Calu3 (cell line): ENCODE data around the gene ZMYND15. TPM values are rescaled to one million over a fixed set of nuclear protein-coding genes. Genes with fewer than 3 reads are reported as not detected.
A peak's percentile ranks its signal among the peaks of the same experiment; 100 is the strongest.

ENCODE experiments used
- BruUV-seq: library from RNA; stranded (reverse); fragments of 400-500 nt; replicated peaks from 2 replicates; lab custom pipeline; 2021; lab: Mats Ljungman, UMichigan
- CTCF ChIA-PET: fragments of 300-600 bp; sonication (Branson Sonifier 250); formaldehyde crosslinking; loops from one replicate; lab custom pipeline; 2022; ENCODE audit warnings: antibody characterized with exemption; lab: Charles Lee
- DNase-seq: peaks from one replicate; pipeline ENCODE4 v3.0.0; 2022
- H3K27ac Mint-ChIP-seq: one replicate; pipeline ENCODE4 v1.8.0; 2022; ENCODE audit warnings: mixed read lengths; ENCODE audit not compliant: unreplicated experiment
- H3K27me3 Mint-ChIP-seq: one replicate; pipeline ENCODE4 v1.8.0; 2022; ENCODE audit warnings: mixed read lengths; ENCODE audit not compliant: unreplicated experiment
- H3K36me3 Mint-ChIP-seq: one replicate; pipeline ENCODE4 v1.8.0; 2022; ENCODE audit warnings: mild to moderate bottlenecking, moderate library complexity, mixed read lengths; ENCODE audit not compliant: insufficient read depth, unreplicated experiment
- H3K4me1 Mint-ChIP-seq: one replicate; pipeline ENCODE4 v1.8.0; 2022; ENCODE audit warnings: mild to moderate bottlenecking, low read depth, mixed read lengths; ENCODE audit not compliant: unreplicated experiment
- H3K4me3 Mint-ChIP-seq: one replicate; pipeline ENCODE4 v1.8.0; 2022; ENCODE audit warnings: mild to moderate bottlenecking, low read depth, moderate library complexity, mixed read lengths; ENCODE audit not compliant: unreplicated experiment
- H3K9me3 Mint-ChIP-seq: one replicate; pipeline ENCODE4 v1.8.0; 2022; ENCODE audit warnings: low read depth, mixed read lengths; ENCODE audit not compliant: unreplicated experiment
- CTCF ChIP-seq: fragments of 200-600 bp; IDR thresholded peaks from one replicate; pipeline ENCODE4 v1.8.0; 2022; ENCODE audit warnings: antibody characterized with exemption; ENCODE audit not compliant: unreplicated experiment
- intact Hi-C: fragments of 100-400 bp; cut with micrococcal nuclease; formaldehyde crosslinking; loops from one replicate; pipeline ENCODE4 v1.10.0; 2022; ENCODE audit not compliant: unreplicated experiment
- total RNA-seq: library from RNA; stranded (reverse); gene quantifications from 2 replicates; pipeline ENCODE4 v1.2.3, GENCODE V29; 2022

Gene ZMYND15
- total RNA-seq, 1 experiment from 2014 or later: 2.2 TPM

- peak overlapping the region; percentile 77 for H3K4me3 Mint-ChIP-seq
- peaks cover 46% of the 10 kb centered on the region for H3K36me3 Mint-ChIP-seq
- CTCF ChIA-PET: no interaction called here
- intact Hi-C loops: no loop called here
- BruUV-seq: no TSS peak
- H3K27me3 Mint-ChIP-seq: no peaks in the 10 kb centered on the region
- H3K4me1 Mint-ChIP-seq: peaks cover 8% of the 10 kb centered on the region
- no peaks in the 10 kb centered on the region for H3K9me3 Mint-ChIP-seq
- no peak for TF ChIP-seq CTCF
- peak overlapping the region; percentile 78 for H3K27ac Mint-ChIP-seq
- DNase-seq: no peak
Observed at GRCh38 chr17:4740025-4740351, 355 bp downstream of the ZMYND15 start.

GRCh38 chr17:4740584-4740983 lies 951 bp downstream of the ZMYND15 start:
- Mint-ChIP-seq H3K27ac (peak overlapping the region; percentile 78), H3K4me3 (peak overlapping the region; percentile 77), H3K9me3 (no peaks in the 10 kb centered on the region), H3K4me1 (peaks cover 8% of the 10 kb centered on the region), H3K27me3 (no peaks in the 10 kb centered on the region), H3K36me3 (peaks cover 40% of the 10 kb centered on the region)
- no peak for DNase-seq
- BruUV-seq: no TSS peak
- CTCF ChIA-PET: no interaction called here
- intact Hi-C loops: no loop called here
- no peak for TF ChIP-seq CTCF

- DNase-seq: no peak
- intact Hi-C loops: no loop called here
- H3K4me3 Mint-ChIP-seq: no peak overlapping the region
- TF ChIP-seq CTCF: no peak
- peaks cover under 1% of the 10 kb centered on the region for H3K4me1 Mint-ChIP-seq
- CTCF ChIA-PET: no interaction called here
- H3K9me3 Mint-ChIP-seq: no peaks in the 10 kb centered on the region
- H3K27ac Mint-ChIP-seq: no peak overlapping the region
- H3K36me3 Mint-ChIP-seq: peaks cover 32% of the 10 kb centered on the region
- no peaks in the 10 kb centered on the region for H3K27me3 Mint-ChIP-seq
- BruUV-seq: no TSS peak
Observed at GRCh38 chr17:4741544-4741943, 1.9 kb downstream of the ZMYND15 start.

GRCh38 chr17:4742133-4742532 lies 2.5 kb downstream of the ZMYND15 start:
- DNase-seq: no peak
- intact Hi-C loops: no loop called here
- no peaks in the 10 kb centered on the region for H3K27me3 Mint-ChIP-seq

More at GRCh38 chr17:4742133-4742532, 2.5 kb downstream of the ZMYND15 start:
- no peak for TF ChIP-seq CTCF
- no TSS peak for BruUV-seq
- Mint-ChIP-seq H3K4me3 (no peak overlapping the region), H3K36me3 (peaks cover 32% of the 10 kb centered on the region), H3K4me1 (no peaks in the 10 kb centered on the region), H3K27ac (no peak overlapping the region), H3K9me3 (no peaks in the 10 kb centered on the region)
- CTCF ChIA-PET: no interaction called here
